Stimulated activated CD8-positive, alpha-beta memory T cell treated with anti-CD3 and anti-CD28 coated beads, Interleukin-4, amount 100 ng/mL, for 24 hours (primary cell): ENCODE measurements around the gene LAD1.

Source experiments
- DNase-seq: peaks from one replicate; pipeline ENCODE4 v3.0.0-alpha.2; 2020; ENCODE audit warnings: low read depth

Gene LAD1, protein sequence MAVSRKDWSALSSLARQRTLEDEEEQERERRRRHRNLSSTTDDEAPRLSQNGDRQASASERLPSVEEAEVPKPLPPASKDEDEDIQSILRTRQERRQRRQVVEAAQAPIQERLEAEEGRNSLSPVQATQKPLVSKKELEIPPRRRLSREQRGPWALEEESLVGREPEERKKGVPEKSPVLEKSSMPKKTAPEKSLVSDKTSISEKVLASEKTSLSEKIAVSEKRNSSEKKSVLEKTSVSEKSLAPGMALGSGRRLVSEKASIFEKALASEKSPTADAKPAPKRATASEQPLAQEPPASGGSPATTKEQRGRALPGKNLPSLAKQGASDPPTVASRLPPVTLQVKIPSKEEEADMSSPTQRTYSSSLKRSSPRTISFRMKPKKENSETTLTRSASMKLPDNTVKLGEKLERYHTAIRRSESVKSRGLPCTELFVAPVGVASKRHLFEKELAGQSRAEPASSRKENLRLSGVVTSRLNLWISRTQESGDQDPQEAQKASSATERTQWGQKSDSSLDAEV

DNA sequence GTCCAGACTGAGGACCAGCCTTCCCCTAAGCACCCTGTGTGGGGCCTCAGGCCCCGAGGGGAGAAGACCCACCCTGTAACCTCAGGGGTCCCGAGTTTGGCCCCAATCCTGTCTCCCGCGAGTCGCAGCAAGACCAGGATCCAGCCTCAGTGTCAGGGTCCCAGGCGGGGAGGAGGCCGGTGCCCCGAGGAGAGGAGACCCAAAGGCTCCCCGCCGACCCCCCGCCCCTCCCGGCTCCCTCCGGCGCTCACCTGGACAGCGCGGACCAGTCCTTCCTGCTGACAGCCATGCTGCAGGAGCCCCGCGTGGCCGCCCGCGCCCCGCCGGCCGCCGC, at the start of gene LAD1:
TSS of gene LAD1 (minus strand) at position 307 of the 334 bp plus-strand sequence. CDS start at position 289, 18 bp downstream.
- no peak for DNase-seq

DNA sequence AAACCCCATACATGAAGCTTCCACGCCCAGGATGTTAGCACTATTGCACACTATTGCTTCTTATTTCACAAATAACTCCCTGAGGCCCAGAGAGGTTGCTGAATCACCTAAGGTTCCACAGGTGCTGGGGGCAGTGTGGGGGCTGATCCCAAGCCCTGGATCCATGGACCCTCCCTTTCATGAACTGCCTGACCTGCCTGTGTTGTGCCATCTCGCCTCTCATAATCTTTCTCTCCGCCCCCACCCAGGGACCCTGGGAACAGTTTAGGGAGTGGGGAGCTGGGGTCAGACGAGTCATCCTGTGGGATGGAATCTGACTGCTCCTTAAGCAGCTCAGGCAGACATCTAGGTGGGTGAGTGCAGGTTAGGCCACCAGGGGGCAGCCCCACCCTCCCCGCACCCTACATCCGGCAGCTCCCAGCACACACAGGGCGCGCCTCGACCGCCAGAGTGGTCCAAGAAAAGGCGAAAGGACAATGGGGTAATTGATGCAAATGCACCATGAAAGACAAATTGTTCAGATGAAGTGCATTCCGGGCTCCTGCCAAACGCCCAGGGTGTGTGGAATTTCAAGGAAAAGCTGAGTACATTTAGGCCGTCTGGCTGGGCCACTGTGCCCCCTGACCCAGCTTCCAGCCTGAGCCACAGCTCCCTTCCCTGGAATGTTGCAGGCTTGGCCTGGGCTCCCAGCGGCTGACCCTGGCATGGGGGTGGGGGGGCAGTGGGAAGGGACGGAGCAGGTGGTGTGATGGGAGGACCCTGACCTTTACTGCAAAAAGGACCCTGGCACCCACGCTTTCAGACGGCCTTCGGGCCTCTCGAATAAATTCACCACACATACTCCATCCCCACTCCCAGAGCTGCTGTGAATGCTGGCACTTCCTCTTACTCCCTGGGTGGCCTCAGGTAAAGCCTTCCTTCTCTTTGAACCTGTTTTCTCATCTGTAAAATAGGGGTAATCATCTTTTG, 49.1 kb upstream of the LAD1 start:
- peak; percentile 51 for DNase-seq

DNA sequence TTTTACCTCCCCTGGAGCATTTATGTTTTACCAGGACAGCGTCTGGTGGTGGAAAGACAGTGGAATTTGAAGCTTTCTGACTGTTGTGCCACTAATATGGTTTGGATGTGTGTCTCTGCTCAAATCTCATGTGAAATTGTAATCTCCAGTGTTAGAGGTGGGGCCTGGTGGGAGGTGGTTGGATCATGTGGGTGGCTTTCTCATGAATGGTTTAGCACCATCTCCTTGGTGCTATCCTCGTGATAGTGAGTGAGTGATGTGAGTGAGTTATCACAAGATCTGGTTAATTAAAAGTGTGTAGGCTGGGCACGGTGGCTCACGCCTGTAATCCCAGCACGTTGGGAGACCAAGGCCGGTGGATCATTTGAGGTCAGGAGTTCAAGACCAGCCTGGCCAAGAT, 46.2 kb upstream of the LAD1 start:
- DNase-seq = no peak

- no peak for DNase-seq
Observed at GRCh38 chr1:201444792-201445191, 45.7 kb upstream of the LAD1 start.

DNA sequence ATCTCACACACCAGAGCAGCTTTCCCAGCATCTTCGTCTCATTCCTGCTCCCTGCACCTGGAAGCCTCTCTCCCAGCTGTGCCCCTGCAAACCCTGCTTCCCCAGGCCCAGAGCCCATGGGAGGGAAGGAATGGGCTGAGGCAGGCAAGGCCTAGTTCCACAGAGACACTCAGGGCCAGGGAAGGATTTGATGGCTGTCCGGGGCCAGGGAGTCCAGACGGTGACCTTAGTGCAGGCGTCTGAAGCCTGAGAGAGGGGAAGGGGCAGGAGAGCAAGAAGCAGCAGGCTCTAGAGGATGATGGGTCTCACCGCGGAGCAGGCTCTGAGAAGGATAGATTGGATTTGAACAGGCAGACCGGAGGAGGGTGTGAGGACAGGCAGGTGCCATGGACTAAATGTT, 44.6 kb upstream of the LAD1 start:
- no peak for DNase-seq

- DNase-seq = no peak
Observed at GRCh38 chr1:201436969-201437368, 37.8 kb upstream of the LAD1 start.

DNA sequence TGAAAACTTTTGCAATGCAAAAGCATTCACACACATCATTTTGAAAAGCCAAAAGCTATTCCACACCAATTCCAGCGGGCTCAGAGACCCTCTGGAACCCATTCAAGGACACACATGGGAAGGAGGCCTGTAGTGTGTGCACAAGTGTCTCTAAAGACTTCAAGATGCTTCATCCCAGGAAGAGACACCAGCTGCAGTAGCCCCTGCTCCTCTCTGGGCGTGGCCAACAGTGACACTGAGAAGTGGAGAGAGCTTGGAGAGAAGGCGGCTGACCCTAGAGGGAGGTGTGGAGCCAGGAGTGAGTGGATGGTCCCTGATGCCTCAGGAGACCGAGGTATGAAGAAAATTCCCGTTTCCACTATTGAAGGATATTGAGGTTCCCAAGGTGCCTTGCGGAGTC, 37.3 kb upstream of the LAD1 start:
- DNase-seq = no peak

- DNase-seq = no peak
Observed at GRCh38 chr1:201434266-201434665, 35.1 kb upstream of the LAD1 start.

DNA sequence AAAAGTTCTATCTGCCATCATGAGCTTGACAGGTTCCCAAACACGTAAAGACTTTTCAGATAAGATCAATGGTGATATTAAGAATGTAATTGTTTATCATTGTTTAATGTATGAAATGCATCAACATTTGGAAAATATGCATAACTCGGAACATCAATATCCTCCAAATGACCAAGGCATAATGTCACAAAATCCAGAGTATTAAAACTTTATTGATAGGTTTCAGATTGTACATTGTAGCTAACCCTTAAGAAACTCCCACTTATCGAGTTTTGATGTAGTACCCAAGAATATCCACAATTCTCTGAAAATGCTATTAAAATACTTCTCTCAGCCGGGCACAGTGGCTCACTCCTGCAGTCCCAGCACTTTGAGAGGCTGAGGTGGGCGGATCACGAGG, 34.5 kb upstream of the LAD1 start:
- no peak for DNase-seq

DNA sequence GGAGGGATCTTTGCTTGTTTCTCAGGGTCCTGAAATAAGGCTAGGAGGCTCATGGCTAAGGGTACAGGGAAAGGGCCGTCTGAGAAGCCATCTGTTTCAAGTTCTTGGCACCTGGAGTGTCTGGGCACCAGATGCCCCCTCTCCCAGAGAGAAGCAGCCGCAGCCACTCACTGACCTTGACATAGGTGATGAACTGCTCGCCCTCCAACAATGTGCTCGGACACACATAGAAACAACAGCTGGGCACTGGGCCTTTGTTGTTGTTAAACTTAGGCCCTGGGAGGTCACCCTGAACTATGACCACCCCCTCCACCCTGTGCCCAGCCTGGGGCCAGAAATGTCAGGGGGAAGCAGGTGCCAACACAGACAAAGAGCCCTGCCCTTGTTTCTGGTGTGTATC, 31.7 kb upstream of the LAD1 start:
- DNase-seq = no peak

DNA sequence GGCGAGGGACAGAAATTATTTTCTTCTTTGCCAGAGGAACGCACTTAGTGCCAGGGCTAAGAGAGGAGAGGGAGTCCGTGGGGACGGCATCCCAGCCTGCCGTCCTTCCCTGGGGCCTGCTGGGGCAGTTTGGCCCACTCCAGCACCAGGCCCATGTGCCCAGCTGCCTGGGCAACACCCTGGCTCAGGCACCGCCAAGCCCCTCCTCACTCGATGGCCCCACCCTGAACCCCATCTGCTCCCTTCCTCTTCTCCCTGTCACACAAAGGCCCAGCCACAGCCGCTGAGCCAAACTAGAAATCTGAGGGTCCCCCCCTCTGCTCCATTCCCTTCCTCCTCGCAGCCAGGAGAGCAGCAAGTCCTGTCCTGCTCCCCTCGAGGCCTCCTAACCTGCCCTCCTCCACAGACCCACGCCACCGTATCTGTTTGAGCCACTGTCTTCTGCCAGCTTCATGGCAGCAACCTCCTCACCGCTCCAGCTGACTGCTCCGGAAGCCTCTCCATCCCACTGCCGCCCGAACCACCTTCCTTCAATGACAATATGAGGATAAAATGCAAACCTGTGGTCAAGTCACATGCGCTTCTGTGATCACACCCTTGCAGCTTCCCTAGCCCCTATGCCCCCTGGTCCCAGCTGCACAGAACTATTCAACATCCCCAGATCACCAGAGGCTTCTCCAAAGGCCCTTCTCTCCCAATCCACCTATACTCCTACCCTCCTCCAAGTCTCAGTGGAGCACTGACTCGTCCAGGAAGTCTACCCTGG, 30.8 kb upstream of the LAD1 start:
- no peak for DNase-seq

- no peak for DNase-seq
Observed at GRCh38 chr1:201427963-201428362, 28.8 kb upstream of the LAD1 start.

GRCh38 chr1:201426479-201427310, 27.6 kb upstream of the LAD1 start:
- DNase-seq = no peak

DNA sequence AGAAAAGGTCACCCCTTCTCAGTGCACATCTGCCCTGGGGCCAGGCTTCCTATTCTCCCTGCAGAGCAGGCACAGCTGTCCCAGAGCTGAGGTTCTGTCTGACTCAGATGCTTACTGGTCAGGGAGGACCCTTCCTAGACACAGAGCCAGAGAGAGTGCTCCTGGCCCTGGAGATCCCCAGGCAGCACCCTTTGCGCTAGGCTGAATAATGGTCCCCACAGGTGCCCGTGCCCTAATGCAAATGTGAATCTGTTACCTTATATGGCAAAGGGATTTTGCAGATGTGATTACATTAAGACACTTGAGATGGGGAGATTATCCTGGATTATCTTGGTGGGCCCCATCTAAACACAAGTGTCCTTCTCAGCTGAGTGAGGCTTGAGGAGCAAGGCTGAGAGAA, 25.0 kb upstream of the LAD1 start:
- no peak for DNase-seq

DNA sequence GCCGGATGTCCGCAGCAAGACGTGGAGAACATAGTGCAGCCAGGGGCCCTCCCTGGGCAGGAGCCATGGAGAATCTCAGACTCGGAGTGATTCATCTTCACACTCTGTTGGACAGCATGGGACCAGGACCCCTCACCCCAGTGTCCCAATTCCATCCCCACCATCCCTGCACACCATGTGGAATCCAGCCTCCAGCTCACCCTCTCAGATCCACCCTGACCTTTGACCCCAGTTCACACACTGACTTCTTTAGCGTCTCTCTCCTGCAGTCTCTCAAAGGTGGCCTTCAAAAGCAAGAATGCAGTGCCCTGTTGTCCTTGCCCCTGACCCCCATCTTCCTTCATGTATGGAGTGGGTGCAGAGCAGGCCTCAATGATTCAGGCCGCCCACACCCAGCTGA, 24.5 kb upstream of the LAD1 start:
- no peak for DNase-seq

- DNase-seq = no peak
Observed at GRCh38 chr1:201422436-201423030, 23.4 kb upstream of the LAD1 start.

DNA sequence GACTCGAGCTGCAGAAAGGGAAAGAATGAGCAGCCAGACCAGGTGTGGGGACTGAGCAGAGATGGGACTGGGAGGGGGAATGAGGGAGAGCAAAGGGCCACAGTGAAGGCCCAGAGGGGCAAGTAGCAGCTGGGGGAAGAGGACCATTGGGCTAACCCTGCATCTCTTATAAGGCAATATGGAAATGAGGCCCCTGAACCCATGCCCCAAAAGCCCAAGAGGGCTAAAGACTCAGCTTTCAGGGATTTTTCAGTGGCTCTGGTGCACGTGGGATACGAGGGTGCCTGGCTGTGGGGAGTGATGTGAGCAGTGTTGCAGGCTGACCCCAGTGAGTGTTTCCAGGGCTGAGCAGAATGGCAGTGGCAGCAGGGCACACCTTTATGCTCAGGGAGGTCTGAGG, 22.9 kb upstream of the LAD1 start:
- no peak for DNase-seq

DNA sequence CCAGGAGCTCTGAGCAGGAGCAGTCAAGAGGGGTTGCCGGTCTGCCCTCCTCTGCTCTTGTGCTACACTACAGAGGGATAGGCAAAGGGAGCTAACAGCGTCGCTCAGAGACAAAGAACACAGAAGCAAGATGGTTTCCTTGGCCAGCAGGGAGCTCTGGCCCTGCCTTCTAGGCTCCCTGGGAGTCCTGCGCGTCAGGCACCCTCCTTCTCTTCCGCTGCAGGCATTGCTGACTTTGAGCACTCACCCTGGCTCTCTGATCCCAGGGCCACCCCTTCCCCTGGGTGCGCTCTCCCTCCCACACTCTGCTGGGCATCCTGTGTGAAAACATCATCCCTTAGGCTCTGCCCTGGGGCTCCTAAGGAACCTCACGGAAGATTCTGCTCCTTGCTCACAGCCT, 21.9 kb upstream of the LAD1 start:
- DNase-seq = no peak

- DNase-seq = no peak
Observed at GRCh38 chr1:201420608-201421002, 21.5 kb upstream of the LAD1 start.

DNA sequence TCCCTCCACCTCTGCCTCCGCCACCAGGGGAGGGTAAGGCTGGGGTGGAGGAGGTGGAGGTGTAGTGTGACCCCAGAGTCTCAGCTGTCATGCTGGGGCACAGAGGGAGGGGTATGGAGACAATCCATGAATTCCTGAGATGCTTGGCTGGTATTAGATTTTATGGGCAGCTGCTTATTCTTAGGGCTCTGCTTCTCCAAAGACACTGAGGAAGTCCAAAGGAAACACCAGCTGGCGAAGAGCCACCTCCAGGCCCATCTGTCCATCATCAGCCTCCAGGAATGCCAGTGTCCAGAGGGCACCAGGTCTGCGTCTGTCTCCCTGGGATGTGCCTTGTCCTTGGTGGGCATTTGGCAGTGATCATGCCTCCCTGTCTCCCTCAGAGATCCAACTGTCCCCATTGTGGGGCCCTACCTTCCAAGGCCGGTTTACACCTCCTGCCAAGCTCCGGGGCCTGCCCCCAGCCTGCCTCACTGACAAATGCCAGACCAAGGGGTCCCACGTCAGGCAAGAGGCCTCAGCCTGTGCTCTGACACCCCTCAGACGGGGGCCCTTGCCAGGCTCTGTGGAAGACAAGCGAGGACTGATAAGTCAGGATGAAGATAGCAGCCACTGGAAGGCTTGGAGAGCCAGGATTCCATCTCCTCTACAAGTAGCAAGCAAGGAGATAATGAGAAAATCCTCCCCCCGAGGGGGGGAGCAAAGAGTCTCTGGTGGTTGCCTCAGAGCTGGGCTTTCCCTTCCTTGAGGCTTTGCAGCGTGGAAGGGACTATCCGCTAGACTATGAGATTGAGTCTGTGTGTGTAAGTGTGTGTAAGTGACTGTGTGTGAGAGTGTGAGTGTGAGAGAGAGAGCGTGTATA, 20.9 kb upstream of the LAD1 start:
- no peak for DNase-seq
